GM12892 (cell line): ENCODE measurements around the gene ZMYND10.

Experiments
- POLR2A ChIP-seq: IDR thresholded peaks from 2 replicates; pipeline ENCODE4 v1.6.1; 2011; ENCODE audit warnings: low read depth, low read length, control low read depth
- POLR2AphosphoS5 ChIP-seq: IDR thresholded peaks from 2 replicates; pipeline ENCODE4 v1.6.1; 2011; ENCODE audit warnings: low read depth, low read length, control low read depth
- TAF1 ChIP-seq: IDR thresholded peaks from 2 replicates; pipeline ENCODE4 v1.6.1; 2011; ENCODE audit warnings: low read depth, mild to moderate bottlenecking, control low read depth, low read length, borderline replicate concordance

DNA sequence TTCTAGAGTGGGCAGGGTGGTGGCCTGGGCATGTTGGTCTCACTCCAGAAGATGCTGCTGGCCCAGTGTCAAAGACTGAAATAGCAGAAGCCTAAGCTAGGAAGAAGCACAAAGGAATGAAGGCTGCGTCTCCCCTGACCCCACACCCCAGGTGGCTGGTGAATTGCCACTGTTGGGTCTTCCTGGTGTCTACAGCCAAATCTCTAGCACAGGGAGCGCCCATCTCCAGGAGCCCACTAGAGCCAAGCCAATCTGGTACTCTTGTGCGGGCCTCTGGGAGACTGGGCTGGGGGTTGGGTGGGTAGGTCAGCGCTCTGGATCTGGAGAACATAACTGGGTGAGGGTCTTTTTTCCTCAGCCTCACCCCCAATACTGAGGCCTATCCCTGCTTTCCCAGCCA lies 18.4 kb downstream of the ZMYND10 start:
- TF ChIP-seq POLR2A (no peak), POLR2AphosphoS5 (no peak), TAF1 (no peak)
